Hippocampal formation (tissue), 2 donors: ENCODE results near the gene SUMO1.
"Not testable (repeated sequence)": the region's sequence is repeated elsewhere in the genome, so short reads cannot be mapped to it uniquely, and the experiment has no call there.

Experiments used
- DNase-seq, 2 donors: peaks; one replicate each; lab custom pipeline; 2025; lab: John Stamatoyannopoulos, UW

SUMO1 gene

GRCh38 chr2:202238234-202239197, at the start of gene SUMO1:
Gene SUMO1 (minus strand): TSS chr2:202238597. CDS start chr2:202238451, 146 bp downstream.
- DNase-seq: peak; percentile 78 to 86

GRCh38 chr2:202286595-202286994, 48.2 kb upstream of the SUMO1 start:
- no peak for DNase-seq

GRCh38 chr2:202278944-202279343, 40.5 kb upstream of the SUMO1 start:
- peak in 1 of 2 donors; percentile 22 for DNase-seq

GRCh38 chr2:202278036-202278760, 39.8 kb upstream of the SUMO1 start:
- no peak for DNase-seq

- not testable (repeated sequence) for DNase-seq
Observed at GRCh38 chr2:202276078-202276720, 37.8 kb upstream of the SUMO1 start.

- DNase-seq: no peak
Observed at GRCh38 chr2:202270487-202270886, 32.1 kb upstream of the SUMO1 start.

- no peak for DNase-seq
Observed at GRCh38 chr2:202269585-202269984, 31.2 kb upstream of the SUMO1 start.

GRCh38 chr2:202267495-202267894, 29.1 kb upstream of the SUMO1 start:
- DNase-seq: no peak

- peak; percentile 90 to 96 for DNase-seq
Observed at GRCh38 chr2:202265467-202266277, 27.3 kb upstream of the SUMO1 start, which contains the start of gene NOP58. Gene NOP58 (plus strand): TSS chr2:202265763. CDS start chr2:202265942, 179 bp downstream.

GRCh38 chr2:202261531-202261930, 23.1 kb upstream of the SUMO1 start:
- DNase-seq: no peak

- no peak for DNase-seq
Observed at GRCh38 chr2:202251494-202251893, 13.1 kb upstream of the SUMO1 start.

- DNase-seq: no peak
Observed at GRCh38 chr2:202249521-202250253, 11.3 kb upstream of the SUMO1 start.

- DNase-seq: not testable (repeated sequence)
Observed at GRCh38 chr2:202247710-202248109, 9.3 kb upstream of the SUMO1 start.

- DNase-seq: peak in 1 of 2 donors; percentile 22
Observed at GRCh38 chr2:202237787-202238233, 587 bp downstream of the SUMO1 start.

GRCh38 chr2:202221873-202222272, 16.5 kb downstream of the SUMO1 start:
- DNase-seq: no peak

- no peak for DNase-seq
Observed at GRCh38 chr2:202215179-202215578, 23.2 kb downstream of the SUMO1 start.

GRCh38 chr2:202208526-202208925, 29.9 kb downstream of the SUMO1 start:
- DNase-seq: no peak

GRCh38 chr2:202204855-202205254, 33.5 kb downstream of the SUMO1 start:
- DNase-seq: no peak

GRCh38 chr2:202203348-202203747, 35.0 kb downstream of the SUMO1 start:
- no peak for DNase-seq
